Measurements from ENCODE around the gene GGT7.
"Not testable (repeated sequence)": the region's sequence is repeated elsewhere in the genome, so short reads cannot be mapped to it uniquely, and the experiment has no call there.

GGT7 gene

GRCh38 chr20:34915131-34915530 lies 42.5 kb upstream of the GGT7 start:
- TF ChIP-seq MAX (IDR thresholded peaks at IDR 0.05; ENCODE audit: low read depth, low read length) (no peak), MYC (IDR thresholded peaks at IDR 0.05; ENCODE audit: low read depth, low read length) (no peak), CTCF (IDR thresholded peaks at IDR 0.05; ENCODE audit: low read depth, low read length) (no peak), POLR2A (IDR thresholded peaks at IDR 0.05; ENCODE audit: extremely low read depth, insufficient read length) (no peak)
- no peak for DNase-seq (ENCODE audit: low read depth)
- no peak overlapping the region for H3K4me3 ChIP-seq (ENCODE audit: low read depth, low read length)

GRCh38 chr20:34907616-34908469 lies 35.2 kb upstream of the GGT7 start:
- no peak overlapping the region for H3K4me3 ChIP-seq (ENCODE audit: low read depth, low read length)

GRCh38 chr20:34904202-34904621 lies 31.6 kb upstream of the GGT7 start:
- no peak for DNase-seq (ENCODE audit: low read depth)
- H3K4me3 ChIP-seq (ENCODE audit: low read depth, low read length), result no peak overlapping the region
- TF ChIP-seq MYC (IDR thresholded peaks at IDR 0.05; ENCODE audit: low read depth, low read length), result no peak
- TF ChIP-seq POLR2A (IDR thresholded peaks at IDR 0.05; ENCODE audit: extremely low read depth, insufficient read length), result no peak
- TF ChIP-seq CTCF (IDR thresholded peaks at IDR 0.05; ENCODE audit: low read depth, low read length), result no peak
- TF ChIP-seq MAX (IDR thresholded peaks at IDR 0.05; ENCODE audit: low read depth, low read length), result no peak

More at GRCh38 chr20:34907616-34908469, 35.2 kb upstream of the GGT7 start:
- TF ChIP-seq POLR2A (IDR thresholded peaks at IDR 0.05; ENCODE audit: extremely low read depth, insufficient read length) (no peak), MYC (IDR thresholded peaks at IDR 0.05; ENCODE audit: low read depth, low read length) (no peak), MAX (IDR thresholded peaks at IDR 0.05; ENCODE audit: low read depth, low read length) (no peak), CTCF (IDR thresholded peaks at IDR 0.05; ENCODE audit: low read depth, low read length) (no peak)
- DNase-seq (ENCODE audit: low read depth), result no peak

- not testable (repeated sequence) for DNase-seq (ENCODE audit: low read depth); H3K4me3 ChIP-seq (ENCODE audit: low read depth, low read length)
These were observed 26.1 kb upstream of the GGT7 start for GRCh38 chr20:34898731-34899130.

GRCh38 chr20:34898129-34898528 lies 25.5 kb upstream of the GGT7 start:
- not testable (repeated sequence) for DNase-seq (ENCODE audit: low read depth); H3K4me3 ChIP-seq (ENCODE audit: low read depth, low read length)

GRCh38 chr20:34896086-34896621 lies 23.5 kb upstream of the GGT7 start:
- H3K4me3 ChIP-seq (ENCODE audit: low read depth, low read length), result no peak overlapping the region
- no peak for DNase-seq (ENCODE audit: low read depth)
- TF ChIP-seq POLR2A (IDR thresholded peaks at IDR 0.05; ENCODE audit: extremely low read depth, insufficient read length) (no peak), MYC (IDR thresholded peaks at IDR 0.05; ENCODE audit: low read depth, low read length) (no peak), CTCF (IDR thresholded peaks at IDR 0.05; ENCODE audit: low read depth, low read length) (no peak), MAX (IDR thresholded peaks at IDR 0.05; ENCODE audit: low read depth, low read length) (no peak)

GRCh38 chr20:34895465-34895864 lies 22.8 kb upstream of the GGT7 start:
- no peak overlapping the region for H3K4me3 ChIP-seq (ENCODE audit: low read depth, low read length)
- TF ChIP-seq MYC (IDR thresholded peaks at IDR 0.05; ENCODE audit: low read depth, low read length), result no peak
- no peak for TF ChIP-seq MAX (IDR thresholded peaks at IDR 0.05; ENCODE audit: low read depth, low read length)
- no peak for TF ChIP-seq CTCF (IDR thresholded peaks at IDR 0.05; ENCODE audit: low read depth, low read length)
- TF ChIP-seq POLR2A (IDR thresholded peaks at IDR 0.05; ENCODE audit: extremely low read depth, insufficient read length), result no peak
- no peak for DNase-seq (ENCODE audit: low read depth)

Measured in NB4 (cell line).